Fibroblast of lung (primary cell): ENCODE data around the gene MINK1. TPM values are rescaled to one million over a fixed set of nuclear protein-coding genes. Genes with fewer than 3 reads are reported as not detected.

Experiments
- DNase-seq, 2 donors: peaks; one replicate each; pipeline versions ENCODE4 v3.0.0 to v3.0.0-alpha.2; 2010; ENCODE audit warnings: low read depth in 2 of 2
- H2AFZ ChIP-seq: 2 replicates; pipeline ENCODE4 v1.5.1; 2012; ENCODE audit warnings: low read length, control low read depth, inconsistent platforms
- H3K27ac ChIP-seq: 2 replicates; pipeline ENCODE4 v1.5.1; 2011; ENCODE audit warnings: low read length, control low read depth; ENCODE audit not compliant: insufficient read depth
- H3K27me3 ChIP-seq: 2 replicates; pipeline ENCODE4 v1.5.1; 2011; ENCODE audit warnings: mild to moderate bottlenecking, low read length; ENCODE audit not compliant: control insufficient read depth, insufficient read depth
- H3K36me3 ChIP-seq: 2 replicates; pipeline ENCODE4 v1.5.1; 2011; ENCODE audit warnings: low read length; ENCODE audit not compliant: control insufficient read depth, insufficient read depth
- H3K4me1 ChIP-seq: 2 replicates; pipeline ENCODE4 v1.5.1; 2011; ENCODE audit warnings: low read length; ENCODE audit not compliant: control insufficient read depth, insufficient read depth; ENCODE audit errors: extremely low read depth
- H3K4me2 ChIP-seq: 2 replicates; pipeline ENCODE4 v1.5.1; 2011; ENCODE audit warnings: low read length, control low read depth; ENCODE audit not compliant: insufficient read depth; ENCODE audit errors: extremely low read depth
- H3K4me3 ChIP-seq, 4 experiments: fragments of 200-600 bp in 1 of 4; sonication (generic) in 1 of 4; replicated peaks in 1 of 4; 2 replicates each; pipeline ENCODE4 v1.5.1; 2011 to 2016; ENCODE audit warnings: low read length in 4 of 4, low read depth in 3 of 4, mild to moderate bottlenecking in 3 of 4, control low read depth in 2 of 4, inconsistent platforms in 1 of 4, mixed read lengths in 1 of 4; ENCODE audit not compliant: insufficient read depth in 1 of 4; ENCODE audit errors: control extremely low read depth in 1 of 4
- H3K79me2 ChIP-seq: 2 replicates; pipeline ENCODE4 v1.5.1; 2012; ENCODE audit warnings: mild to moderate bottlenecking, low read length, inconsistent platforms; ENCODE audit not compliant: control insufficient read depth, insufficient read depth
- H3K9ac ChIP-seq: 2 replicates; pipeline ENCODE4 v1.5.1; 2011; ENCODE audit warnings: mild to moderate bottlenecking, low read length, control low read depth; ENCODE audit not compliant: insufficient read depth
- H3K9me3 ChIP-seq: 2 replicates; pipeline ENCODE4 v1.5.1; 2012; ENCODE audit warnings: low read depth, low read length; ENCODE audit not compliant: control insufficient read depth, insufficient read depth
- H4K20me1 ChIP-seq: 2 replicates; pipeline ENCODE4 v1.5.1; 2011; ENCODE audit warnings: low read length; ENCODE audit not compliant: control insufficient read depth, insufficient read depth; ENCODE audit errors: extremely low read depth
- CTCF ChIP-seq, 2 donors: IDR thresholded peaks in 1 of 2; conservative IDR thresholded peaks in 1 of 2; 1 replicate in 1 of 2; 2 replicates in 1 of 2; pipeline ENCODE4 v1.5.1; 2011 to 2012; ENCODE audit warnings: low read length in 2 of 2, control low read depth in 1 of 2, inconsistent platforms in 1 of 2, low read depth in 1 of 2, mild to moderate bottlenecking in 1 of 2
- EZH2 ChIP-seq: IDR thresholded peaks from 2 replicates; pipeline ENCODE4 v1.5.1; 2012; ENCODE audit warnings: low read length, control low read depth, mild to moderate bottlenecking; ENCODE audit errors: missing control alignments
- polyA plus RNA-seq, 2 donors: library from polyadenylated mRNA; depleted of rRNA in 1 of 2; stranded (reverse) in 1 of 2; unstranded in 1 of 2; fragments of >200 nt; gene quantifications; 2 replicates each; pipeline ENCODE4 v1.2.1, GENCODE V29; 2011 to 2012; ENCODE audit warnings: missing spikeins in 1 of 2
- total RNA-seq: library from RNA; depleted of rRNA; stranded (reverse); fragments of >200 nt; gene quantifications from 2 replicates; pipeline ENCODE4 v1.2.1, GENCODE V29; 2014

Gene MINK1
- total and polyA plus RNA-seq, 2 donors (not counting 1 experiment from before 2014, with no cell fraction given): 27.2 to 28.6 TPM

DNA sequence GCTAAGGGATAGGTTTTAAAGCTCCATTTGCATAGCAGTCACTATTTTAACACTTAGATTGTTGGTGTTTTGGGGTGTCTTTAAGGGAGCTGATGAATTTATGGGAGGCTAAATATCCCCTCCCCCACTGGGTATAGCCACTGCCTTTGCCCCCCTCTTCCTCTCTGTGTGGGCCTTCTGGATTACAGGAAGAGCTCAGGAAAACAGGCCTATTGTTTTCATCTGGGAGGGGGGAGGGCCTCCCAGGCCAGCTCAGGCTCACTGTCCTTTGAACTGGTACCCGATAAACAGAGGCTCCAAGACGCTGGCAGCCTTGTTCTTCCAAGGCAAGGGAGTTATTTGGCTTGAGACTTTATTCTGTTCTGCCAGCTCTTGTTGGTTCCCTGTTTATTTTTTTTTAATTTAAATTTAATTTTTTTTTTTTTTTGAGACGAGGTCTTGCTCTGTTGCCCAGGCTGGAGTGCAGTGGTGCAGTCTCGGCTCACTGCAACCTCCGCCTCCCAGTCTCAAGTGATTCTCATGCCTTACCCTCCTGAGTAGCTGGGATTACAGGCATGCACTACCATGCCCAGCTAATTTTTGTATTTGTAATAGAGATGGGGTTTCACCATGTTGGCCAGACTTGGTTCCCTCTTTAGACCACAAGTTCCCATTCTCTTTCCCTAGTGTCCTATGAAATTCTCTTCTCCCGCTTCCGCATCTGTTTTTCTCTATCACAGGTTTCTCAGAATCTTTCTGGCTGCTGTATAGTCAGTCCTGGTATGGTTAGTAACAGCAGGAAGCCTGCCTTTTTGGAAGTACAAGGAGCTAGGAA is 25.1 kb downstream of the MINK1 start:
- H3K4me1 ChIP-seq: no peaks in the 10 kb centered on the region
- H3K9ac ChIP-seq: no peak overlapping the region
- no peak overlapping the region for H2AFZ ChIP-seq
- no peak overlapping the region for H3K4me3 ChIP-seq
- H3K36me3 ChIP-seq: no peaks in the 10 kb centered on the region
- H3K4me2 ChIP-seq: no peak overlapping the region
- DNase-seq: no peak
- no peaks in the 10 kb centered on the region for H4K20me1 ChIP-seq
- H3K27ac ChIP-seq: no peak overlapping the region
- no peaks in the 10 kb centered on the region for H3K27me3 ChIP-seq
- TF ChIP-seq EZH2 (no peak), CTCF (conservative IDR thresholded peaks at IDR 0.05 in 1 of 2, IDR thresholded peaks at IDR 0.05 in 1 of 2; ENCODE audit: low read depth in 1 of 2, low read length in 2 of 2) (no peak)
- no peaks in the 10 kb centered on the region for H3K9me3 ChIP-seq
- peaks cover 2% of the 10 kb centered on the region for H3K79me2 ChIP-seq

DNA sequence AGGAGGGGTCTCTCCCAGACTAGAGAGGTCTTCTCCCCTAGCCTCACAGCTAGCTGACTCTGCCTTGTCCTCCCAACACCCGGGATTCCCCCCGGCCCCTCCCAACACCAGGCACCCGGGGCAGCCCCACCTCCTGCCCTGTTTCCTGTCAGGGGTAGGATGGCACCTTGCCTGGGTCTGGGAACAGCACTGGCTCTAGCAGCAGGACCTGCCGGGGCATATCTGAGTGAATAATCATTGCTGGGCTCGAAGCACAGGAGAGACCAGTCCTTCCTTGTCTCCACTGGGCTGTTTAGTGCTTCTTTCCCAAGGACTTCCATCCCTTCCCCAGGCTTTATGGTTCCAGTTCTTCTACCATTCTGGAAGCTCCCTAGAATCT is 25.7 kb downstream of the MINK1 start:
- Histone ChIP-seq H3K36me3 (no peaks in the 10 kb centered on the region), H3K79me2 (no peaks in the 10 kb centered on the region), H2AFZ (no peak overlapping the region), H3K9me3 (no peaks in the 10 kb centered on the region), H3K4me2 (no peak overlapping the region), H3K9ac (no peak overlapping the region), H3K27me3 (no peaks in the 10 kb centered on the region), H3K27ac (no peak overlapping the region), H3K4me3 (no peak overlapping the region), H4K20me1 (no peaks in the 10 kb centered on the region), H3K4me1 (no peaks in the 10 kb centered on the region)
- peak in 1 of 2 donors; percentile 59 for DNase-seq
- TF ChIP-seq EZH2 (no peak), CTCF (conservative IDR thresholded peaks at IDR 0.05 in 1 of 2, IDR thresholded peaks at IDR 0.05 in 1 of 2; ENCODE audit: low read depth in 1 of 2, low read length in 2 of 2) (no peak)

DNA sequence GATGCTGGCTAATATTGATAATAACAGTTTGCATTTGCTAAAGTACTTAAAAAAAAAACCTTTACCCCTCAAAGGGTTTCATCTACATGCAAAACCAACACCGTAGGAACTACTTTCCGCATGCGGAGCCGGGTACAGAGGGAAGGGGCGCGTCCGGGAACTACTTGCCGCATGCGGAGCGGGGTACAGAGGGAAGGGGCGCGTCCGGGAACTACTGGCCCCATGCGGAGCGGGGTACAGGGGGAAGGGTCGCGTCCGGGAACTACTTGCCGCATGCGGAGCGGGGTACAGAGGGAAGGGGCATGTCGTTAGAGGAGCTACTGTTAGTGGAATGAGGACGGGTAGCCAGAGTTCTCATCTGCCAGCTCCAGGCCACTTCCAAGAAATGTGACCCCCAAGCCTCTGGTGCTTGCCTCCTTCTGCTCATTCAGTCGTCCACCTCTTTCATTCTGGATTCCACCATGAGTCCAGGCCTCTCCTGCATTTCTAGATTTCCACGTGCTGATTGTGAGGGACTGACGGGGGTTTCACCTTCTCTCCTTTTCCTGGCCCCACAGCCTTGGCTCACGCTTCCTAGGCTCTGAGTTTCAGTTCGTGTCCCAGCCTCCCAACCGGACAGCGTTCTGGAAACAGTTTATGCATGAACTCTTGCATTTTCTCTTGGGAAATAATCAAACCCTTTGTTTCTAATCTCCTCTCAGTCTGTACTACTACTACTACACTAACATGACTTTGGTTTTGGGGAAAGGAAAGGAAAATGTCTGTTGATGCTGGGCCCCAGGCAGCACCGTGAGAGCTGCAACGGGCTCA is 26.9 kb downstream of the MINK1 start:
- Histone ChIP-seq H3K36me3 (no peaks in the 10 kb centered on the region), H3K9ac (no peak overlapping the region), H3K4me1 (no peaks in the 10 kb centered on the region), H3K4me2 (no peak overlapping the region), H3K27ac (no peak overlapping the region), H2AFZ (no peak overlapping the region), H4K20me1 (no peaks in the 10 kb centered on the region), H3K9me3 (no peaks in the 10 kb centered on the region), H3K4me3 (no peak overlapping the region), H3K79me2 (no peaks in the 10 kb centered on the region), H3K27me3 (no peaks in the 10 kb centered on the region)
- TF ChIP-seq EZH2: no peak
- no peak for TF ChIP-seq CTCF (conservative IDR thresholded peaks at IDR 0.05 in 1 of 2, IDR thresholded peaks at IDR 0.05 in 1 of 2; ENCODE audit: low read depth in 1 of 2, low read length in 2 of 2)
- no peak for DNase-seq
